ENCODE measurements around the gene SAE1. TPM values are rescaled to one million over a fixed set of nuclear protein-coding genes. Genes with fewer than 3 reads are reported as not detected.

SAE1 gene
- total and polyA plus RNA-seq, 8 donors, result 16.2 to 373 (median 43.5) TPM

- DNase-seq, result no peak
- no peaks in the 10 kb centered on the region for H3K9me3 ChIP-seq
- H3K27me3 ChIP-seq, result no peaks in the 10 kb centered on the region
- H3K36me3 ChIP-seq, result no peaks in the 10 kb centered on the region
- H3K27ac ChIP-seq, result peak overlapping the region in 3 of 5 donors; percentile 7 to 60 (median 41)
- intact Hi-C loops (cut with DNase I; ENCODE audit: low total_unique reads), result no loop called here
- TF ChIP-seq POLR2A (IDR thresholded peaks at IDR 0.05) (no peak), EP300 (IDR thresholded peaks at IDR 0.05) (no peak), POLR2AphosphoS5 (IDR thresholded peaks at IDR 0.05) (no peak), CTCF (IDR thresholded peaks at IDR 0.05) (no peak)
- peaks cover 4 to 16% (median 9%) of the 10 kb centered on the region in 4 donors for H3K4me1 ChIP-seq
- H3K4me3 ChIP-seq, result no peak overlapping the region
Measured at GRCh38 chr19:47125669-47125938, 5.0 kb upstream of the SAE1 start.

- TF ChIP-seq EP300 (IDR thresholded peaks at IDR 0.05) (no peak), POLR2AphosphoS5 (IDR thresholded peaks at IDR 0.05) (no peak), CTCF (IDR thresholded peaks at IDR 0.05) (no peak), POLR2A (IDR thresholded peaks at IDR 0.05) (no peak)
- no peaks in the 10 kb centered on the region for H3K36me3 ChIP-seq
Measured at GRCh38 chr19:47129579-47129978, 1.1 kb upstream of the SAE1 start.

GRCh38 chr19:47130120-47130588 is 481 bp upstream of the SAE1 start:
- intact Hi-C loops (cut with DNase I; ENCODE audit: low total_unique reads), result no loop called here
- Histone ChIP-seq H3K9me3 (no peaks in the 10 kb centered on the region), H3K36me3 (no peaks in the 10 kb centered on the region), H3K4me3 (peak overlapping the region; percentile 68 to 88 (median 78)), H3K4me1 (peaks cover 18 to 51% (median 38%) of the 10 kb centered on the region in 4 donors), H3K27me3 (no peaks in the 10 kb centered on the region), H3K27ac (peak overlapping the region in 4 of 5 donors; percentile 92 to 96 (median 96))
- no peak for DNase-seq
- WGBS, 5 donors, result 63 to 69% (median 64%) methylated on average over 8 of the region's 8 CpGs
- no peak for TF ChIP-seq POLR2AphosphoS5 (IDR thresholded peaks at IDR 0.05)
- no peak for TF ChIP-seq CTCF (IDR thresholded peaks at IDR 0.05)
- no peak for TF ChIP-seq POLR2A (IDR thresholded peaks at IDR 0.05)
- TF ChIP-seq EP300 (IDR thresholded peaks at IDR 0.05), result no peak

More at GRCh38 chr19:47129579-47129978, 1.1 kb upstream of the SAE1 start:
- H3K9me3 ChIP-seq, result no peaks in the 10 kb centered on the region
- no peak overlapping the region for H3K4me3 ChIP-seq
- WGBS, 5 donors, result 93 to 96% (median 96%) methylated on average over 4 of the region's 4 CpGs
- H3K27ac ChIP-seq, result no peak overlapping the region
- DNase-seq, result no peak
- peaks cover 22 to 50% (median 37%) of the 10 kb centered on the region in 4 donors for H3K4me1 ChIP-seq
- intact Hi-C loops (cut with DNase I; ENCODE audit: low total_unique reads), result no loop called here
- H3K27me3 ChIP-seq, result no peaks in the 10 kb centered on the region

- Histone ChIP-seq H3K27ac (peak overlapping the region in 1 of 5 donors; percentile 96), H3K9me3 (no peaks in the 10 kb centered on the region), H3K27me3 (no peaks in the 10 kb centered on the region), H3K4me1 (peaks cover 16 to 59% (median 43%) of the 10 kb centered on the region in 4 donors), H3K4me3 (peak overlapping the region; percentile 68 to 88 (median 78)), H3K36me3 (no peaks in the 10 kb centered on the region)
- TF ChIP-seq CTCF (IDR thresholded peaks at IDR 0.05), result no peak
- TF ChIP-seq POLR2A (IDR thresholded peaks at IDR 0.05), result no peak
- TF ChIP-seq EP300 (IDR thresholded peaks at IDR 0.05), result no peak
- TF ChIP-seq POLR2AphosphoS5 (IDR thresholded peaks at IDR 0.05), result no peak
- intact Hi-C loops (cut with DNase I; ENCODE audit: low total_unique reads), result no loop called here
- 83 to 86% (median 85%) methylated on average over 7 of the region's 7 CpGs for WGBS, 5 donors
- DNase-seq, result no peak
Measured at GRCh38 chr19:47132194-47132852, 1.7 kb downstream of the SAE1 start.

Data from stomach (tissue), 9 donors.